IMR-90 (cell line): ENCODE measurements around the gene GLRX5. TPM values are rescaled to one million over a fixed set of nuclear protein-coding genes. Genes with fewer than 3 reads are reported as not detected.

ENCODE experiments used
- ATAC-seq: fragments of 200-7000 bp; cut with Tn5 transposase; 2 replicates; pipeline ENCODE4 v1.9.1; 2020; ENCODE audit warnings: low read depth, mild to moderate bottlenecking, moderate library complexity
- BruUV-seq: library from RNA; stranded (reverse); fragments of 400-500 nt; replicated peaks from 2 replicates; lab custom pipeline; 2021; lab: Mats Ljungman, UMichigan
- CTCF ChIA-PET: fragments of 300-600 bp; formaldehyde crosslinking; extraction: SDS; loops from one replicate; lab custom pipeline; 2021; ENCODE audit warnings: antibody characterized with exemption; lab: Yijun Ruan, JAX
- POLR2A ChIA-PET: fragments of 300-600 bp; sonication (Branson Sonifier 250); formaldehyde crosslinking; loops from one replicate; lab custom pipeline; 2022; ENCODE audit warnings: antibody characterized with exemption; ENCODE audit not compliant: unreplicated experiment; lab: Charles Lee
- DNase-seq: peaks from one replicate; pipeline ENCODE4 v3.0.0; 2013
- H2AFZ ChIP-seq: replicated peaks from 2 replicates; pipeline ENCODE3; 2013; ENCODE audit warnings: low read length, mild to moderate bottlenecking; ENCODE audit not compliant: poor library complexity
- H2AK5ac ChIP-seq: 2 replicates; pipeline ENCODE4 v1.6.1; 2013; ENCODE audit warnings: low read depth, low read length, inconsistent platforms
- H2AK9ac ChIP-seq: replicated peaks from 2 replicates; pipeline ENCODE3; 2013; ENCODE audit warnings: mild to moderate bottlenecking, low read depth, low read length, moderate library complexity; ENCODE audit not compliant: poor library complexity
- H2BK120ac ChIP-seq: 2 replicates; pipeline ENCODE4 v1.6.1; 2013; ENCODE audit warnings: low read depth, low read length, inconsistent platforms
- H2BK15ac ChIP-seq: 3 replicates; pipeline ENCODE4 v1.6.1; 2013; ENCODE audit warnings: low read depth, low read length, inconsistent platforms
- H2BK20ac ChIP-seq: 2 replicates; pipeline ENCODE4 v1.6.1; 2013; ENCODE audit warnings: low read depth, mild to moderate bottlenecking, inconsistent platforms, low read length, moderate library complexity
- H2BK5ac ChIP-seq: 2 replicates; pipeline ENCODE4 v1.6.1; 2013; ENCODE audit warnings: mild to moderate bottlenecking, low read depth, low read length, inconsistent platforms; ENCODE audit not compliant: poor library complexity, severe bottlenecking
- H3K14ac ChIP-seq: replicated peaks from 2 replicates; pipeline ENCODE4 v1.6.1; 2013; ENCODE audit warnings: low read depth, low read length, inconsistent platforms
- H3K18ac ChIP-seq: 2 replicates; pipeline ENCODE4 v1.6.1; 2013; ENCODE audit warnings: low read depth, low read length, control low read depth
- H3K23ac ChIP-seq: 2 replicates; pipeline ENCODE4 v1.6.1; 2013; ENCODE audit warnings: low read depth, low read length, inconsistent platforms
- H3K27ac ChIP-seq: 2 replicates; pipeline ENCODE4 v1.5.1; 2013; ENCODE audit warnings: mild to moderate bottlenecking, control low read depth, low read length; ENCODE audit not compliant: insufficient read depth
- H3K27me3 ChIP-seq: 2 replicates; pipeline ENCODE4 v1.6.1; 2013; ENCODE audit warnings: low read length; ENCODE audit not compliant: control insufficient read depth, insufficient read depth
- H3K36me3 ChIP-seq: 2 replicates; pipeline ENCODE4 v1.6.1; 2013; ENCODE audit warnings: low read length, mixed read lengths; ENCODE audit not compliant: control insufficient read depth, insufficient read depth
- H3K4ac ChIP-seq: 2 replicates; pipeline ENCODE4 v1.6.1; 2013; ENCODE audit warnings: low read depth, low read length, inconsistent platforms
- H3K4me1 ChIP-seq: 2 replicates; pipeline ENCODE4 v1.6.1; 2013; ENCODE audit warnings: low read length, mixed read lengths; ENCODE audit not compliant: control insufficient read depth, insufficient read depth
- H3K4me2 ChIP-seq: 2 replicates; pipeline ENCODE4 v1.6.1; 2013; ENCODE audit warnings: low read depth, mild to moderate bottlenecking, control low read depth, low read length, moderate library complexity
- H3K4me3 ChIP-seq: 2 replicates; pipeline ENCODE4 v1.5.1; 2013; ENCODE audit warnings: low read depth, mild to moderate bottlenecking, control low read depth, low read length, moderate library complexity; ENCODE audit not compliant: insufficient read depth
- H3K56ac ChIP-seq: 2 replicates; pipeline ENCODE4 v1.6.1; 2013; ENCODE audit warnings: low read length, inconsistent platforms; ENCODE audit not compliant: insufficient read depth; ENCODE audit errors: extremely low read depth
- H3K79me1 ChIP-seq, 2 experiments: 2 replicates each; pipeline ENCODE4 v1.6.1; 2013; ENCODE audit warnings: low read length in 2 of 2, inconsistent platforms in 1 of 2, low read depth in 1 of 2
- H3K9ac ChIP-seq: 2 replicates; pipeline ENCODE4 v1.6.1; 2013; ENCODE audit warnings: low read depth, low read length, control low read depth
- H3K9me1 ChIP-seq: 2 replicates; pipeline ENCODE4 v1.6.1; 2013; ENCODE audit warnings: low read length, inconsistent platforms; ENCODE audit not compliant: insufficient read depth
- H3K9me3 ChIP-seq: 2 replicates; pipeline ENCODE4 v1.6.1; 2013; ENCODE audit warnings: low read length; ENCODE audit not compliant: control insufficient read depth, insufficient read depth
- H4K20me1 ChIP-seq: 2 replicates; pipeline ENCODE4 v1.6.1; 2013; ENCODE audit warnings: low read length, inconsistent platforms; ENCODE audit not compliant: insufficient read depth
- H4K5ac ChIP-seq: 2 replicates; pipeline ENCODE4 v1.6.1; 2013; ENCODE audit warnings: mild to moderate bottlenecking, low read depth, low read length, control low read depth
- H4K8ac ChIP-seq, 2 experiments: 2 replicates each; pipeline ENCODE4 v1.6.1; 2013; ENCODE audit warnings: low read depth in 2 of 2, low read length in 2 of 2, control low read depth in 1 of 2, inconsistent platforms in 1 of 2
- H4K91ac ChIP-seq: 2 replicates; pipeline ENCODE4 v1.6.1; 2013; ENCODE audit warnings: low read depth, low read length, inconsistent platforms; ENCODE audit not compliant: insufficient read depth
- BHLHE40 ChIP-seq: fragments of 150-350 bp; IDR thresholded peaks from 2 replicates; pipeline ENCODE4 v1.6.1; 2016; ENCODE audit warnings: mild to moderate bottlenecking, low read depth, low read length
- CEBPB ChIP-seq: IDR thresholded peaks from 2 replicates; pipeline ENCODE4 v1.6.1; 2012; ENCODE audit warnings: low read depth, low read length, improper control_type of control experiment
- CTCF ChIP-seq: conservative IDR thresholded peaks from 2 replicates; pipeline ENCODE4 v1.5.1; 2012; ENCODE audit warnings: mild to moderate bottlenecking, low read depth, low read length, improper control_type of control experiment
- ELK1 ChIP-seq: fragments of 150-350 bp; IDR thresholded peaks from 2 replicates; pipeline ENCODE4 v1.6.1; 2016; ENCODE audit warnings: low read depth, mild to moderate bottlenecking, low read length, moderate library complexity, borderline replicate concordance
- MAFK ChIP-seq: IDR thresholded peaks from 2 replicates; pipeline ENCODE4 v1.6.1; 2012; ENCODE audit warnings: low read depth, low read length, improper control_type of control experiment
- NFE2L2 ChIP-seq: fragments of 150-350 bp; IDR thresholded peaks from 2 replicates; pipeline ENCODE4 v1.6.1; 2016; ENCODE audit warnings: low read depth, mild to moderate bottlenecking, low read length
- POLR2A ChIP-seq: IDR thresholded peaks from 2 replicates; pipeline ENCODE4 v1.6.1; 2012; ENCODE audit warnings: mild to moderate bottlenecking, low read depth, low read length
- RAD21 ChIP-seq: IDR thresholded peaks from 2 replicates; pipeline ENCODE4 v1.6.1; 2012; ENCODE audit warnings: low read length, improper control_type of control experiment
- RCOR1 ChIP-seq: IDR thresholded peaks from 2 replicates; pipeline ENCODE4 v1.6.1; 2012; ENCODE audit warnings: mild to moderate bottlenecking, low read length, improper control_type of control experiment; ENCODE audit not compliant: insufficient replicate concordance
- RFX5 ChIP-seq: IDR thresholded peaks from 2 replicates; pipeline ENCODE4 v1.8.0; 2012; ENCODE audit warnings: low read depth, mild to moderate bottlenecking, low read length, moderate library complexity
- SMC3 ChIP-seq: fragments of 150-350 bp; IDR thresholded peaks from 2 replicates; pipeline ENCODE4 v1.6.1; 2016; ENCODE audit warnings: low read depth, mild to moderate bottlenecking, antibody characterized with exemption, low read length, moderate library complexity
- WGBS, 2 experiments: methylation state at CpG; one replicate each; pipeline versions ENCODE4 v1.1.5 to v1.1.7; 2013; ENCODE audit warnings: missing lambda C conversion rate in 2 of 2; ENCODE audit not compliant: insufficient read length in 1 of 2; ENCODE audit errors: extremely low coverage in 2 of 2; 5-methylcytosine and 5-hydroxymethylcytosine counted together
- dilution Hi-C: fragments of 300-500 bp; cut with HindIII; formaldehyde crosslinking; loops from one replicate; pipeline ENCODE4 v1.14.3; 2018; ENCODE audit warnings: low sequenced_read_pairs; ENCODE audit not compliant: unreplicated experiment
- in situ Hi-C: fragments of 300-500 bp; cut with MboI; formaldehyde crosslinking; loops from 3 replicates; pipeline ENCODE4 v1.14.3; 2019; ENCODE audit warnings: low sequenced_read_pairs, inconsistent platforms, mixed read lengths
- intact Hi-C: fragments of 100-400 bp; cut with micrococcal nuclease; formaldehyde crosslinking; loops from 2 replicates; pipeline ENCODE4 v1.10.0; 2022
- polyA plus RNA-seq, 3 experiments: library from polyadenylated mRNA; depleted of rRNA; stranded (reverse); fragments of >200 nt; gene quantifications; 2 replicates each; pipeline ENCODE4 v1.2.3, GENCODE V29; 2012; ENCODE audit warnings: low replicate concordance in 1 of 3
- total RNA-seq: library from RNA; depleted of rRNA; stranded (reverse); fragments of >200 nt; gene quantifications from 2 replicates; pipeline ENCODE4 v1.2.3, GENCODE V29; 2012

The GLRX5 gene
- total and polyA plus RNA-seq, 2 of the 4 experiments (the other 2 are of a cell fraction), result 32.4 to 40.4 TPM

DNA sequence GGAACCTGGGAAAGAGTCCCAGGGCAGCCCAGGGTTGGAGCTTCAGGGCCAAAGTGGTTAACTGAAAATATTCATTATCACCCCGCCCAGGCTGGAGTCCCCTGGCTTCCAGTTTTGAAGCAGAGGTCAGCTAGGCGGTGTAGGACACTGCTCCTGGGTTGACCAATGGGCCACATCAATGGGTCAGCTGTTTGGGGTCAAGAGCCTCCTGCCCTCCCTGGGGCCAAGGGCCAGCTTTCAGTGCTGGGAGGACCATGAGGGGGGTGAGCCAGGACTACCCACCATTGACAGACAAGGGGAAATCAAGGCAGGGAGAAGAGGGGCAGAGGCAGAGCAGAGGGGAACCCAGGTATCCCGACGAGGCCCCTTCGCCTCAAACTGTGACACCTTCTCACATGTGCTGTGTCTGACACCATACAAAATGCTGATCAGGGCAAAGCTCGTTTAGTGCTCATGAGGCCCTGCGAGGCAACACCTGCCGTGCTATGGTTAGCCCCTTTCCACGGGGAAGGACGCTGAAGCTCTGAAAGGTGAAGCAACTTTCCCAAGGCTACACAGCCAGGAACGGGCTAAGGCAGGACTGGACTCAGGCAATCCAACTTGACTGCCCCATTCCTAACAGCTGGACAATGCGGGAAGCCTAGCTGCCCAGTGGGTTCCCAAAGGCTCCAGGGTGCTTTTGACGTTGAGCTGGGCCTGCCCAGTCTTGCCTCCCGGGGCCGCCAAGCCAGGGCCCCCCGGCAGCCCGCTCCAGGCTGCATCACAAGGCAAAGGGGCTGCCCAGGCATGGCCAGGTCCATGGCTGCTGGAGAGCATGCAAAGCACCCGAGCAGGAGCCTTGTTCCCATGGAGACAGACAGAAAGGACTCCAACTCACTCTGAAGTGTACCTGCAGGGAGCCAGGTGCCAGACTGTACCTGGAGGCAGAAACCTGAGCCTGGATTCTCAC is 20.4 kb upstream of the GLRX5 start:
- WGBS, 2 experiments, result 69% methylated on average over 9 of the region's 18 CpGs; no CpG with 5 or more reads in 1 of the 2 experiments
- peak overlapping the region; percentile 34; the same call in 1 of the 2 replicates for H3K23ac ChIP-seq
- H3K4me3 ChIP-seq, result no peak overlapping the region
- no peak overlapping the region for H3K56ac ChIP-seq
- DNase-seq (no peak), ATAC-seq (no peak)
- H3K18ac ChIP-seq, result no peak overlapping the region
- in situ Hi-C loops, result loop anchor here (25.0 kb wide), 1 partner anchor 377 kb away; no protein-coding TSS in a partner anchor
- no peak overlapping the region for H4K91ac ChIP-seq
- ChIA-PET CTCF (interaction anchor here (0.9 to 2.3 kb wide), 3 partner anchors 13 to 72 kb away, joined by 3 to 7 read pairs (median 5); no protein-coding TSS in a partner anchor), POLR2A (no interaction called here)
- no peak overlapping the region for H3K9ac ChIP-seq
- H3K14ac ChIP-seq, result 0 out of 2 replicates have a peak overlapping the region, but pooled peaks have one; percentile 15
- H2BK20ac ChIP-seq, result peak overlapping the region; percentile 15; the same call in 1 of the 2 replicates
- H3K4ac ChIP-seq, result no peak overlapping the region; the same call in 1 of the 2 replicates
- H2BK5ac ChIP-seq, result no peak overlapping the region
- H4K8ac ChIP-seq, result no peak overlapping the region
- TF ChIP-seq CTCF, result no peak
- no peak for TF ChIP-seq BHLHE40
- no peak for TF ChIP-seq POLR2A
- no peak for TF ChIP-seq RAD21
- no peak for TF ChIP-seq RCOR1
- TF ChIP-seq RFX5, result no peak
- TF ChIP-seq CEBPB, result no peak
- no peak for TF ChIP-seq MAFK
- TF ChIP-seq NFE2L2, result no peak
- no peak for TF ChIP-seq SMC3
- no peak for TF ChIP-seq ELK1
- H4K20me1 ChIP-seq, result no peaks in the 10 kb centered on the region; the same call in 1 of the 2 replicates
- no peak overlapping the region for H2AFZ ChIP-seq
- intact Hi-C loops, result no loop called here
- peaks cover 24% of the 10 kb centered on the region for H3K4me1 ChIP-seq
- H3K79me1 ChIP-seq, result peaks cover 6 to 51% of the 10 kb centered on the region in 2 experiments; a peak in 3 of 4 replicates
- H3K4me2 ChIP-seq, result no peak overlapping the region; the same call in 1 of the 2 replicates
- BruUV-seq, result no TSS peak
- H3K9me1 ChIP-seq, result peaks cover 27% of the 10 kb centered on the region
- dilution Hi-C loops, result no loop called here
- no peaks in the 10 kb centered on the region for H3K9me3 ChIP-seq
- no peaks in the 10 kb centered on the region for H3K36me3 ChIP-seq
- H2AK9ac ChIP-seq, result peak overlapping the region; percentile 47
- no peak overlapping the region for H2BK15ac ChIP-seq
- peak overlapping the region; percentile 18; the same call in 1 of the 2 replicates for H2BK120ac ChIP-seq
- H2AK5ac ChIP-seq, result peak overlapping the region; percentile 54; the same call in 1 of the 2 replicates
- H3K27ac ChIP-seq, result no peak overlapping the region
- no peaks in the 10 kb centered on the region for H3K27me3 ChIP-seq
- no peak overlapping the region for H4K5ac ChIP-seq
